Measurements from ENCODE around the gene ECHS1.
"Not testable (repeated sequence)": the region's sequence is repeated elsewhere in the genome, so short reads cannot be mapped to it uniquely, and the experiment has no call there.

Gene ECHS1

GRCh38 chr10:133377025-133377817 lies 4.1 kb upstream of the ECHS1 start:
- TF ChIP-seq, protein P1, sequence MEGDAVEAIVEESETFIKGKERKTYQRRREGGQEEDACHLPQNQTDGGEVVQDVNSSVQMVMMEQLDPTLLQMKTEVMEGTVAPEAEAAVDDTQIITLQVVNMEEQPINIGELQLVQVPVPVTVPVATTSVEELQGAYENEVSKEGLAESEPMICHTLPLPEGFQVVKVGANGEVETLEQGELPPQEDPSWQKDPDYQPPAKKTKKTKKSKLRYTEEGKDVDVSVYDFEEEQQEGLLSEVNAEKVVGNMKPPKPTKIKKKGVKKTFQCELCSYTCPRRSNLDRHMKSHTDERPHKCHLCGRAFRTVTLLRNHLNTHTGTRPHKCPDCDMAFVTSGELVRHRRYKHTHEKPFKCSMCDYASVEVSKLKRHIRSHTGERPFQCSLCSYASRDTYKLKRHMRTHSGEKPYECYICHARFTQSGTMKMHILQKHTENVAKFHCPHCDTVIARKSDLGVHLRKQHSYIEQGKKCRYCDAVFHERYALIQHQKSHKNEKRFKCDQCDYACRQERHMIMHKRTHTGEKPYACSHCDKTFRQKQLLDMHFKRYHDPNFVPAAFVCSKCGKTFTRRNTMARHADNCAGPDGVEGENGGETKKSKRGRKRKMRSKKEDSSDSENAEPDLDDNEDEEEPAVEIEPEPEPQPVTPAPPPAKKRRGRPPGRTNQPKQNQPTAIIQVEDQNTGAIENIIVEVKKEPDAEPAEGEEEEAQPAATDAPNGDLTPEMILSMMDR (IDR thresholded peaks at IDR 0.05; ENCODE audit: low read depth, low read length, missing control alignments), result no peak
- DNase-seq (ENCODE audit: low read depth), result no peak
- no peak overlapping the region for H3K4me3 ChIP-seq (ENCODE audit: low read depth, low read length)

GRCh38 chr10:133376183-133376582 lies 3.0 kb upstream of the ECHS1 start:
- not testable (repeated sequence) for DNase-seq (ENCODE audit: low read depth); H3K4me3 ChIP-seq (ENCODE audit: low read depth, low read length)

- TF ChIP-seq, protein P1 (IDR thresholded peaks at IDR 0.05; ENCODE audit: low read depth, low read length, missing control alignments), result no peak
- no peak overlapping the region for H3K4me3 ChIP-seq (ENCODE audit: low read depth, low read length)
- DNase-seq (ENCODE audit: low read depth), result no peak
Measured at GRCh38 chr10:133375357-133376115, 2.4 kb upstream of the ECHS1 start.

- TF ChIP-seq, protein P1 (IDR thresholded peaks at IDR 0.05; ENCODE audit: low read depth, low read length, missing control alignments), result no peak
- H3K4me3 ChIP-seq (ENCODE audit: low read depth, low read length), result peak overlapping the region; percentile 90
Measured at GRCh38 chr10:133372507-133372906, 647 bp downstream of the ECHS1 start.

DNA sequence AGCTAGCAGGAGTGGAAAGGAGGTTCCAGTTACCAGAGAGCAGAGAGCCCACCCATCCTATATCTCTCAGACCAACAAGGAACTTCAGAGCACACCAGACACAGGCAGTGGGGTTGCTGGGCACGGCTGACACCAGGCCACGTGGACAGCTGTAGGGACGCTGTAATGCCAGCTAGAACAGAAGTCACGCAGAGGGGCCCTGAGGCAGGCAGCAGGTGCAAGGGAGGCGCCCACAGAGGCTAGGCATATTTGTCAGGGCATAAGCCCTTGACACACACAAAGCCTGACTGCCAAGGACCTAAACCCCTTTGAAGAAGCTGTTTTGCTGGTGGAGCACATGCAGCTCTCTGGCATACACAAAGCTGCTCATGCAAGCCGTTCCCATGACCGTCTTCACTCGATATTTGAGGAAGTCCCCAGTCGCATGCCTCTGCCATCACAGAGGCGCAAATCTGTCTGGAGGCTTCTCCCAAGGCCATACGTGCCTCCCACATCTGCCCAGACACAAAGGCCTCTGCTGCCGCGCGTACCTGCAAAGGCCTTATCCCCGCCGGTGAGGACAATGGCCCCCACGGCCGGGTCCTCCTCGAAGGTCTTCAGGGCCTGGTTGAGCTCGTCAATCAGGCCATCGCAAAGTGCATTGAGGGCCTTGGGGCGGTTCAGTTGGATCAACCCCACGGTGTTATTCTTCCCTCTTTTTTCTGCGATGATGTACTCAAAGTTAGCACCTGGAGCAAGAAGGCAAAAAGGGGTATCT lies 2.9 kb downstream of the ECHS1 start:
- TF ChIP-seq, protein P1 (IDR thresholded peaks at IDR 0.05; ENCODE audit: low read depth, low read length, missing control alignments), result no peak
- no peak for DNase-seq (ENCODE audit: low read depth)
- H3K4me3 ChIP-seq (ENCODE audit: low read depth, low read length), result no peak overlapping the region

More at GRCh38 chr10:133372507-133372906, 647 bp downstream of the ECHS1 start:
- no peak for DNase-seq (ENCODE audit: low read depth)

- no peak overlapping the region for H3K4me3 ChIP-seq (ENCODE audit: low read depth, low read length)
- TF ChIP-seq, protein P1 (IDR thresholded peaks at IDR 0.05; ENCODE audit: low read depth, low read length, missing control alignments), result no peak
- no peak for DNase-seq (ENCODE audit: low read depth)
Measured at GRCh38 chr10:133368153-133368552, 5.0 kb downstream of the ECHS1 start.

DNA sequence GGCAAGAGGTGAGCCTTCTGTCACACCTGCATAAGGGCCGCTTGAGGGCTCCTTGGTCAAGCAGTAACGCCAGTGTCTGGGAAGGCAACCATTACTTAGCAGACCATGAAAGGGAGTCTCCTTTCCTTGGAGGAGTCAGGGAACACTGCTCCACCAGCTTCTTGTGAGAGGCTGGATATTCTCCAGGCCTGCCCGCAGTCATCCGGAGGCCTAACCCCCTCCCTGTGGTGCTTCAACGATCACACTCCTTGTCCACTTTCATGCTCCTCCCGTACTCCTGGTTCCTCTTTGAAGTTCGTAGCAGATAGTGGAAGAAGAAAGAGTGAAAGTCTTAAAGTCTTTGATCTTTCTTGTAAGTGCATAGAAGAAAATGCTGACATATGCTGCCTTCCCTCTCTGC lies 5.7 kb downstream of the ECHS1 start:
- DNase-seq (ENCODE audit: low read depth); H3K4me3 ChIP-seq (ENCODE audit: low read depth, low read length): not testable (repeated sequence)
